NB4 (cell line): ENCODE results near the gene DNAJB1.
"Not testable (repeated sequence)": the region's sequence is repeated elsewhere in the genome, so short reads cannot be mapped to it uniquely, and the experiment has no call there.

Experiments
- DNase-seq: peaks from one replicate; pipeline ENCODE4 v3.0.0; 2010; ENCODE audit warnings: low read depth
- H3K4me3 ChIP-seq: one replicate; pipeline ENCODE4 v1.5.1; 2011; ENCODE audit warnings: mild to moderate bottlenecking, low read depth, low read length, moderate library complexity
- CTCF ChIP-seq: IDR thresholded peaks from one replicate; pipeline ENCODE4 v1.5.1; 2012; ENCODE audit warnings: low read depth, low read length
- MAX ChIP-seq: IDR thresholded peaks from 2 replicates; pipeline ENCODE4 v1.6.1; 2011; ENCODE audit warnings: low read depth, low read length
- MYC ChIP-seq: IDR thresholded peaks from 2 replicates; pipeline ENCODE4 v1.6.1; 2011; ENCODE audit warnings: low read depth, low read length
- POLR2A ChIP-seq: IDR thresholded peaks from 2 replicates; pipeline ENCODE4 v1.6.1; 2011; ENCODE audit warnings: mild to moderate bottlenecking; ENCODE audit not compliant: insufficient read length; ENCODE audit errors: extremely low read depth

Gene DNAJB1

GRCh38 chr19:14511229-14511593, 7.0 kb downstream of the DNAJB1 start:
- H3K4me3 ChIP-seq = no peak overlapping the region
- TF ChIP-seq MAX (no peak), MYC (no peak), CTCF (no peak), POLR2A (no peak)
- DNase-seq = no peak

- TF ChIP-seq POLR2A = no peak
- no peak for TF ChIP-seq MYC
- TF ChIP-seq CTCF = no peak
- no peak for TF ChIP-seq MAX
- DNase-seq = peak; percentile 60
- H3K4me3 ChIP-seq = no peak overlapping the region
Observed at GRCh38 chr19:14510311-14511228, 7.6 kb downstream of the DNAJB1 start.

- DNase-seq = no peak
- H3K4me3 ChIP-seq = no peak overlapping the region
- TF ChIP-seq POLR2A (no peak), MAX (no peak), MYC (no peak), CTCF (no peak)
Observed at GRCh38 chr19:14507704-14508542, 10.3 kb downstream of the DNAJB1 start.

GRCh38 chr19:14505488-14506239, 12.5 kb downstream of the DNAJB1 start:
- no peak for TF ChIP-seq MAX
- peak; percentile 77 for TF ChIP-seq CTCF
- DNase-seq = peak; percentile 58
- no peak overlapping the region for H3K4me3 ChIP-seq

GRCh38 chr19:14504575-14504974, 13.6 kb downstream of the DNAJB1 start:
- not testable (repeated sequence) for DNase-seq, H3K4me3 ChIP-seq

GRCh38 chr19:14503285-14503684, 14.9 kb downstream of the DNAJB1 start:
- H3K4me3 ChIP-seq = no peak overlapping the region
- DNase-seq = no peak
- TF ChIP-seq MAX (no peak), MYC (no peak), CTCF (no peak), POLR2A (no peak)
